Stimulated activated CD8-positive, alpha-beta memory T cell treated with anti-CD3 and anti-CD28 coated beads, Interleukin-7, amount 100 ng/mL, for 48 hours (primary cell): ENCODE measurements around the gene PKP4.
"Not testable (repeated sequence)": the region's sequence is repeated elsewhere in the genome, so short reads cannot be mapped to it uniquely, and the experiment has no call there.

ENCODE experiments used
- DNase-seq, 2 donors: peaks; one replicate each; pipeline ENCODE4 v3.0.0-alpha.2; 2020; ENCODE audit warnings: low read depth in 1 of 2; ENCODE audit errors: extremely low read depth in 1 of 2

The PKP4 gene

GRCh38 chr2:158464426-158465281, 7.9 kb downstream of the PKP4 start:
- no peak for DNase-seq

GRCh38 chr2:158467248-158467647, 10.5 kb downstream of the PKP4 start:
- DNase-seq, result no peak

DNA sequence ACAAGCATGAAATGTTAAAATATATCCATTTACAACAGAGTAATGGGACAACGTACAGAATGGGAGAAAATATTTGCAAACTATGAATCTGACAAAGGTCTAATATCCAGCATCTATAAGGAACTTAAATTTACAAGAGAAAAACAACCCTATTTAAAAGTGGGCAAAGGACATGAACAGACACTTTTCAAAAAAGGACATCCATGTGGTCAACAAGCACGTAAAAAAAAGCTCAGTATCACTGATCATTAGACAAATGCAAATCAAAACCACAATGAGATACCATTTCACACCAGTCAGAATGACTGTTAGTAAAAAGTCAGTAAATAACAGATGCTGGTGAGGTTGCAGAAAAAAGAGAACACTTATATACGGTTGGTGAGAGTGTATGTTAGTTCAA, 16.1 kb downstream of the PKP4 start:
- not testable (repeated sequence) for DNase-seq

GRCh38 chr2:158473300-158473699, 16.5 kb downstream of the PKP4 start:
- not testable (repeated sequence) for DNase-seq

DNA sequence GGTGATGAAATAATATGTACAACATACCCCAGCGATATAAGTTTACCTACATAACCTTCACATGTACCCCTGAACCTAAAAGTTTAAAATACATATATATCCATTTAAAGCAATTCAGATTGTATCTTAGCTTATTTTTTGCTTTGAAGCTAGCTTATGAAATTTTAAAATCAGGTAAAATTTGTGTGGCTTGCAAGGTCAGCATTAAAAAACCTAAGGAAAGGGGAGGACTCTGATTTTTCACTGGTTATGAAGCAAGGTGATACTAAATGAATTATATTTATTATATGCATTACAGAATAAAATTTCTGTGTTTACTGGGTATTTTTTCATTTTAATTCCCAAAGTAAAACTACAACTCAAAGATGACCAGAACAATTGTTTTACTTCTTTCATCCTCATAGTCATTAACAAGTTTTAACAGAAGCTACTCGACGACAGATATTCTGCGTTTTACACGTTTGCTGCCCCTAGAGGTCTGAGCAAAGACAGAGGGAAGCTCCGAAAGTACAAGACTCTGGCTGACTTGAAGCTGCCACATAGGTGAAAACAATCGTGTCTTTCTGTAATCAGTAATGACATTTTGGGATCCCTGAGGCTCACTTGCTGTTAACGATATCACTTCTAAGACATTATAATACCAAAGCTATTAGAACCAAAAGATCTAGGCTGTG, 17.1 kb downstream of the PKP4 start:
- DNase-seq, result no peak

DNA sequence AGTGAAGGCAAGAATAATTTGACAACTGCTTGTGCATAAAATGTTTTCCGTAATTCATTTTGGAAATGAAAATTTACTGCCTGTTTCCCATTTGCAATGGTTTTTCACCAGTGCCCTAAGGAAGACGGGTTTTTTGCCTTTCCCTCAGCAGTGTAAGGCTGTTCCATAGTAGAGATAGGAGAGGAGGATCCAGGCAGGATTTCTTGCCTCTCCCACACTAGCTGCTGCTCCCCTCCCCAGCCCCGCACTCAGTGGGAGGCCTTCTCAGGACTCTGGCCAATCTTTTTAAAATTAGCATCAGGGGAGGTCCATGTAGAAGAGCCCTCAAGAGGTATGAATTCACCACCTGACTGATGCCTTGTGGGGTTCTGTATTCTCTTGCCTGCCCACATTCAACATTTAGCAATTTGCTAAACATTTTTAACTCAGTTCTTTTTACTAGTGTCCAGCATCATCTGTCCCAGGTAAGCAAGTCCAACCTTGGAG, 17.8 kb downstream of the PKP4 start:
- not testable (repeated sequence) for DNase-seq

DNA sequence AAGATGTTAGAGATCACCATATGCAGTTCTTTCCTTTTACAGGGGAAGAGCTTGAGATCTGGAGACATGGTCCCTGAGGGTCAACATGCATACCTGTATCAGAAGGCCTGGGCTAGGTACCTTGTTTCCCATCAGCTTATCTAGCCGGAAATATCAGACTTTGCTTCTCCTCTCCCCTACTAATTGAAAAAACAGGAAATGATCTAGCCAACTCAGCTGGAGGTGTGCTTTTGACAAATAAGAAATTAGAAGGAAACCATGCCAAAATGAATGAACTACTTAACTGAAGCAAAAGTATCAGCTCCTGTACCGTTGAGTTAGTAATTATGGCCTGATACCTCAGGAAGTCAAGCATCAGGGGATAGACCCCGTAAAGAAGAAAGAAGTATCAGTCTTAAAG, 20.4 kb downstream of the PKP4 start:
- no peak for DNase-seq

- DNase-seq, result no peak
These were observed 21.5 kb downstream of the PKP4 start for GRCh38 chr2:158478237-158478636.

DNA sequence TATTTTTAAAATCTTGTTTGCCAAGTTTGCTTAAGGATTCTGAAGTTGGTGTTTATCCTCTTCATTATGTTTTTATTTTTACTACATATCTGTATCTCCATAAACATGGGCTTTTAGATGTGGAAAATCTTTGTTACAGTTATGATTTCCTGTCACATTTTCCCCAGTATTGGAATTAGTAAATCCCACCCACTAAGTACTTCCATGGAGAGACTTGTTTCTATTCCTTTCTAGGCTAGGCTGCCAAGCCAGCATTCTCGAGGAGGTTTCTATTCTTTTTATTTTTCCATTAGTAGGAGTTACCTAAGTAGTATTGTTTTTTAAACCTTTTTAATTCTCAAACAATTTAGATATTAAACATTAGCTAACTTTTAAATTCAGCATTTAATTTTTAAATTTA, 22.1 kb downstream of the PKP4 start:
- DNase-seq, result no peak

- no peak for DNase-seq
These were observed 24.4 kb downstream of the PKP4 start for GRCh38 chr2:158481116-158481515.

GRCh38 chr2:158482594-158482993, 25.8 kb downstream of the PKP4 start:
- DNase-seq, result no peak

- DNase-seq, result no peak
These were observed 28.3 kb downstream of the PKP4 start for GRCh38 chr2:158484892-158485556.

DNA sequence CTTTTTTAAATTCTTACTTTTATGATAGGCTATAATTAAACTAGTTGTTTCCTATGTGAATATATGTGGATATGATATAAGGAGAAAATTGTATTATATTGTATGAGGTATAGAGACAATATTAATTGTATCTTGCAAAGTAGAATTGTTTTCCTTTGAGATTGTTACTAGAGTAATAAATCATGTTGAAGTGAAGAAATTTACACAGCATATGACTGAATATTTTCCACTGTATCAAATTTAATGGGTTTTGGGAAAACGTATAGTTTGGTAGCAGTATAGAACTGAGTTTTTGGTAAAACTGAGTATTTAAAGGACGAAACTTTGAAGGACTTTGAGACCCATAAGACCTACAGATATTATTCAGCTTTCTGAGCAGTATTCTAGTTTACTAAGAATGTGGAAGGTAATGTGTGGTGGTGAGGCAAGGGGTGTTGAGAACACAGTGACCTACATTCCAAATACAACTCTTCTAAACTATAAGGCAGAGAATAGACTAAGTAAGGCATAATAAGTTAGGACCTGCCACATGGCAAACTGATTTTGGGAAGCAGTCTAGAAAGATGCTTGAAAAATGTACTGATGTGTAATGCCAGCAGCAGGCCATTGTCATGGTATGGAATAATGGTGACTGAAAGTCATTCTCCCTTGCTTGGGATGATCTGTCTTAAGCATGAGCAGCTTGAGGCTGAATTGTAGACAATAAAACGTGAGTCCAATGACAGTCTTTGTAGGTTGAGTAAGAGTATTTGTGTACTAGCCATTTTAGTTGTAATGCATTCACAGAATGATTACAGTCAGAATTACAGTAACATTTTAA, 29.6 kb downstream of the PKP4 start:
- no peak for DNase-seq

DNA sequence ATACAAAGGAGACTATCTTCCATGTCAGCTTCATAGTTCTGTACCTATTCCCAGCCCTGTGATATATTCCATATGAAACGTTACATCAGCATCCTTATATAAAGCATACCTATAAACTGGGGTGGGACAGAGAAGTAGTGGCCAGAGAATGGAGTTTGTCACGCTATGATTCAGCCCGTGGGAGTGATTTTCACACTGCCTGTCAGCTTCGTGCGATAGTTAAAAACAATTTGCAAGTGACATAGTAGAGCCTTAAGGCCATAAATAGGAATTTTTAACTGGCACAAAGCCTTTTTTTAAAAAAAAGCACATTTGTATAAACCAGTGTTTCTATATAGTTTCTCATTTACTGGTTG, 30.2 kb downstream of the PKP4 start:
- DNase-seq, result no peak

DNA sequence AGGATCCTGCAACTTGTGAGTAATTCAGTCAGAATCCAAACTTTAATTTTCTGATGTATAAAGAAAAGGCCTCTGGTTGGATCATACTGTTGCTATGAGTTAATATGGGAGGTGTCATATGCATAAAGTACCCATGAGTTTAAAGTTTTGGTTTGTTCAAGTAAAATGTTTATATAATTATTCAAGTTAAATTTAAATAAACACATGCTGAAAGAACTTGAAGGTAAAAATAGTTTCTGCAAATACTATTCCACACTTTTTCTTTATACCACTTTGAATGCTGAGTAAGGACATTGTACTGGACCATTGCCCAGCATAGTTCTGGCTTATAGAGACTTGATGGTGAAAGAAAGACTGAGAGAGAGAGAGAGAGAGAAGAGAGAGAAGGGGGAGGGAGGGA, 30.7 kb downstream of the PKP4 start:
- DNase-seq, result no peak

GRCh38 chr2:158488442-158489216, 31.9 kb downstream of the PKP4 start:
- no peak for DNase-seq

- no peak for DNase-seq
These were observed 32.8 kb downstream of the PKP4 start for GRCh38 chr2:158489366-158490112.

GRCh38 chr2:158491072-158491471, 34.3 kb downstream of the PKP4 start:
- no peak for DNase-seq

DNA sequence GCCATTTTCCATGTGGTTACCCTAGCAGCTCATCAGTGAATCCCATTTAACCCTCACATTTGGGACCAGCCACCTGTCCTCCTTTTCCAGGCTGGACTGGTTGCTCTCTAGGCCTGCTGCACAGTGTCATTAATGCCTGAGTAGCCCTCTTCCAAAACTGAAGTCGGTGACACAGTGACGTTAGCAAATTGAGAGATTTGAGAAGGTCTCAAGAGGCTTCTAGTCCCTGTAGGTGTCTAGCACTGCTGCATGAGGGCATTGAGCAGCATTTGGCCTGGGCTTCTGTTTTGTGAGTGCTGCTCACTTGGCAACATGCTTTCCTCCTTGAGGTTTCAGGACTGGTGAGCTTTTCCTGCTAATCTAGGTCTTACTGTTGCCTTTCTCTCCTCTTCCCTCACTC, 36.7 kb downstream of the PKP4 start:
- DNase-seq, result no peak
